ENCODE measurements around the gene DRD1. TPM values are rescaled to one million over a fixed set of nuclear protein-coding genes. Genes with fewer than 3 reads are reported as not detected.
A peak's percentile ranks its signal among the peaks of the same experiment; 100 is the strongest.

Gene DRD1
- total and polyA plus RNA-seq, 2 donors from 2014 or later: 0.25 to 0.28 TPM

DNA sequence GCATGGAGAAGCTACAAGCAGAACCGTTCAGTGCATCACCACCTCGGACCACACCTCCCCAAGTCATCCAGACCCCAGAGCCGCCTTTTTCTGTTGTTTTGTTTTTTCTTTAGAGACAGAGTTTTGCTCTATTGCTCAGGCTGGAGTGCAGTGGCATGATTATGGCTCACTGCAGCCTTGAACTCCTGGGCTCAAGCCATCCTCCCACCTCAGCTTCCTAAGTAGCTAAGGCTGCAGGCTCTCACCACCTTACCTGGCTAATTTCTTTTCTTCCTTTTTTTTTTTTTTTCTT lies 20.9 kb upstream of the DRD1 start:
- no peak overlapping the region for H3K4me3 ChIP-seq (ENCODE audit: low read length in 3 of 3)
- FAIRE-seq (no peak), DNase-seq (no peak)
- H3K9me3 ChIP-seq (ENCODE audit: control insufficient read depth in 2 of 3, insufficient read depth in 1 of 3, low read length in 3 of 3): no peaks in the 10 kb centered on the region
- H3K27ac ChIP-seq (ENCODE audit: low read depth in 2 of 2, low read length in 2 of 2): no peak overlapping the region
- TF ChIP-seq, protein P1, sequence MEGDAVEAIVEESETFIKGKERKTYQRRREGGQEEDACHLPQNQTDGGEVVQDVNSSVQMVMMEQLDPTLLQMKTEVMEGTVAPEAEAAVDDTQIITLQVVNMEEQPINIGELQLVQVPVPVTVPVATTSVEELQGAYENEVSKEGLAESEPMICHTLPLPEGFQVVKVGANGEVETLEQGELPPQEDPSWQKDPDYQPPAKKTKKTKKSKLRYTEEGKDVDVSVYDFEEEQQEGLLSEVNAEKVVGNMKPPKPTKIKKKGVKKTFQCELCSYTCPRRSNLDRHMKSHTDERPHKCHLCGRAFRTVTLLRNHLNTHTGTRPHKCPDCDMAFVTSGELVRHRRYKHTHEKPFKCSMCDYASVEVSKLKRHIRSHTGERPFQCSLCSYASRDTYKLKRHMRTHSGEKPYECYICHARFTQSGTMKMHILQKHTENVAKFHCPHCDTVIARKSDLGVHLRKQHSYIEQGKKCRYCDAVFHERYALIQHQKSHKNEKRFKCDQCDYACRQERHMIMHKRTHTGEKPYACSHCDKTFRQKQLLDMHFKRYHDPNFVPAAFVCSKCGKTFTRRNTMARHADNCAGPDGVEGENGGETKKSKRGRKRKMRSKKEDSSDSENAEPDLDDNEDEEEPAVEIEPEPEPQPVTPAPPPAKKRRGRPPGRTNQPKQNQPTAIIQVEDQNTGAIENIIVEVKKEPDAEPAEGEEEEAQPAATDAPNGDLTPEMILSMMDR (IDR thresholded peaks at IDR 0.05; ENCODE audit: borderline replicate concordance, extremely low read depth, insufficient read depth): no peak
- no peaks in the 10 kb centered on the region for H3K27me3 ChIP-seq (ENCODE audit: control insufficient read depth, insufficient read depth, low read length)
- no peaks in the 10 kb centered on the region for H3K36me3 ChIP-seq (ENCODE audit: control insufficient read depth in 2 of 3, insufficient read depth in 3 of 3, low read length in 3 of 3)
- H3K4me1 ChIP-seq (ENCODE audit: control insufficient read depth in 2 of 3, insufficient read depth in 2 of 3, low read depth in 1 of 3, low read length in 3 of 3): no peaks in the 10 kb centered on the region
- intact Hi-C loops (cut with DNase I): no loop called here
- no peak overlapping the region for H3K9ac ChIP-seq (ENCODE audit: low read length in 3 of 3)

DNA sequence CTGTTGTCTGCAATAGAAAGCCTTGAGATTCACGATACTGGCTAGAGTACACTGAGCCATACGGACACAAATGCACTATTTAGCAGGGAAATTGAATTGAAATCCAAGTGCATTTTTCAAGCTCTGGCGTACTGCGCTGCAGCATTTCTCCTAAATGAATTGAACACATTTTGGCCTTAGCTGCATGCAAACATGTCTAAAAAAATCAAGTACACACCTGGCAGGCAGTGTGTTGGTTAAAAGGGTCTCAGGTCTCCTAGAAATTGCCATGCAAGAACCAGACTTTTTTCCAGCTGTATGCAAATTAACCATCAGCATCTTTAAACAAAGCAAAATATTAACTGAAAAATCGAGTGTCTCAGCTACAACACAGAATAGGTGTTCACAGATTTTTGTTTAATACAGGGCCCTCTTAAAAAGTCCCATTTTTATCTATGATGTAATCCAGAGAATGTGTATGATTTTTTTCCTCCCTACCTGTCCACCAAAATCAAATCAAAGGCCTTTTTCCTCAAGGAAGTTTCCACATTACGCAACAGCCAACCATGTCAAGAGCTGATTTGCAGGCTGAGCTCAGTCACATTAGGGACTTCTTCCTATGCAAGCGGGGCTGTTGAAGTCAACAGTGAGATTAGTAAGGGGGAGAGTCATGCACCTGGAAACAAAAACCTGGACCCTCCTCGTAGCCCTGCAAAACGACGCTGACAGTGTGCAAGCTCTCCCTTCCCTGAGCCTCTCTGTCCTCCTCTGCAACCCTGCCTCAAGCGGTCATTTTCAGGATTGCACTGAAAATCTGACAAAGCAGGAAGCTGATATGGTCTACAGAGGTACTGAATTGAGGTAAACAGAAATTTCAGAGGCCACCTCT lies 20.3 kb upstream of the DRD1 start:
- Histone ChIP-seq H3K27ac (ENCODE audit: low read depth in 2 of 2, low read length in 2 of 2) (no peak overlapping the region), H3K27me3 (ENCODE audit: control insufficient read depth, insufficient read depth, low read length) (no peaks in the 10 kb centered on the region), H3K9me3 (ENCODE audit: control insufficient read depth in 2 of 3, insufficient read depth in 1 of 3, low read length in 3 of 3) (no peaks in the 10 kb centered on the region), H3K9ac (ENCODE audit: low read length in 3 of 3) (no peak overlapping the region), H3K4me1 (ENCODE audit: control insufficient read depth in 2 of 3, insufficient read depth in 2 of 3, low read depth in 1 of 3, low read length in 3 of 3) (no peaks in the 10 kb centered on the region), H3K4me3 (ENCODE audit: low read length in 3 of 3) (no peak overlapping the region), H3K36me3 (ENCODE audit: control insufficient read depth in 2 of 3, insufficient read depth in 3 of 3, low read length in 3 of 3) (no peaks in the 10 kb centered on the region)
- intact Hi-C loops (cut with DNase I): no loop called here
- peak in 4 of 5 donors; percentile 62 to 78 (median 71) for DNase-seq
- FAIRE-seq: no peak
- TF ChIP-seq, protein P1 (IDR thresholded peaks at IDR 0.05; ENCODE audit: borderline replicate concordance, extremely low read depth, insufficient read depth): peak; percentile 52

DNA sequence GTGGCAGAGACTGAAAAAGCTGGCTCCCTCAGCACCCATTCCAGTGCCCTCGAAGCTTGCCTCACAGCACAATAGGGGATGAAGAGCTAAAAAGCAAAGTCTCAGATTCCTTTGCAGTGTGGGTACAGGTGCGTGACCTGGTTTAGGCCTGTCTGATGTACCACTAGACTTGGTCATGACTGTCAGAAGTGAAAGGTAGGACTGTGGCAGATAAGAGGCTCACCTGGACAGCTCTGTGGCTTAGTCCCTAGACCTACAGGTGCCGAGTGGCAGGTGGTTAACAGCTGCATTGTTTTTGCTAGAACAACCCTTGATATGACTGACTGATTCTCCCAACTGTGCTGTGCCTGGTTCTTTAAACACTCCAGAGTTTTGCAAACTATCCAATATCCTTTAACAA lies 19.7 kb upstream of the DRD1 start:
- H3K27ac ChIP-seq (ENCODE audit: low read depth in 2 of 2, low read length in 2 of 2): no peak overlapping the region
- H3K4me3 ChIP-seq (ENCODE audit: low read length in 3 of 3): no peak overlapping the region
- intact Hi-C loops (cut with DNase I): no loop called here
- H3K36me3 ChIP-seq (ENCODE audit: control insufficient read depth in 2 of 3, insufficient read depth in 3 of 3, low read length in 3 of 3): no peaks in the 10 kb centered on the region
- TF ChIP-seq, protein P1 (IDR thresholded peaks at IDR 0.05; ENCODE audit: borderline replicate concordance, extremely low read depth, insufficient read depth): no peak
- H3K27me3 ChIP-seq (ENCODE audit: control insufficient read depth, insufficient read depth, low read length): no peaks in the 10 kb centered on the region
- H3K9me3 ChIP-seq (ENCODE audit: control insufficient read depth in 2 of 3, insufficient read depth in 1 of 3, low read length in 3 of 3): no peaks in the 10 kb centered on the region
- H3K9ac ChIP-seq (ENCODE audit: low read length in 3 of 3): no peak overlapping the region
- no peak for DNase-seq
- no peak for FAIRE-seq
- H3K4me1 ChIP-seq (ENCODE audit: control insufficient read depth in 2 of 3, insufficient read depth in 2 of 3, low read depth in 1 of 3, low read length in 3 of 3): no peaks in the 10 kb centered on the region
